Activated effector memory CD4-positive, alpha-beta T cell treated with anti-CD3 and anti-CD28 coated beads, Interleukin-2, amount 50 U/mL, for 16 hours (primary cell): ENCODE measurements around the gene NPW.
"Not testable (repeated sequence)": the region's sequence is repeated elsewhere in the genome, so short reads cannot be mapped to it uniquely, and the experiment has no call there.

Source experiments
- DNase-seq: peaks from one replicate; pipeline ENCODE4 v3.0.0-alpha.2; 2020

Gene NPW

GRCh38 chr16:2002406-2003230 lies 17.0 kb upstream of the NPW start:
- no peak for DNase-seq

- no peak for DNase-seq
Observed at GRCh38 chr16:2003231-2003826, 16.3 kb upstream of the NPW start.

GRCh38 chr16:2003827-2004641 lies 15.6 kb upstream of the NPW start:
- DNase-seq, result peak; percentile 95

- no peak for DNase-seq
Observed at GRCh38 chr16:2004795-2005517, 14.6 kb upstream of the NPW start.

- DNase-seq, result no peak
Observed at GRCh38 chr16:2005646-2006045, 13.9 kb upstream of the NPW start.

GRCh38 chr16:2006317-2006716 lies 13.3 kb upstream of the NPW start:
- DNase-seq, result no peak

- no peak for DNase-seq
Observed at GRCh38 chr16:2007081-2007836, 12.3 kb upstream of the NPW start.

GRCh38 chr16:2008009-2008526 lies 11.5 kb upstream of the NPW start:
- DNase-seq, result peak; percentile 73

- DNase-seq, result peak; percentile 75
Observed at GRCh38 chr16:2008631-2009163, 10.9 kb upstream of the NPW start.

- peak; percentile 77 for DNase-seq
Observed at GRCh38 chr16:2009164-2009711, 10.3 kb upstream of the NPW start.

- peak; percentile 93 for DNase-seq
Observed at GRCh38 chr16:2009791-2010510, 9.6 kb upstream of the NPW start, which contains the start of gene ZNF598. TSS of gene ZNF598 (minus strand) at chr16:2009821.

GRCh38 chr16:2011726-2012125 lies 7.9 kb upstream of the NPW start:
- DNase-seq, result not testable (repeated sequence)

- no peak for DNase-seq
Observed at GRCh38 chr16:2013527-2013926, 6.1 kb upstream of the NPW start.

GRCh38 chr16:2015117-2015946 lies 4.3 kb upstream of the NPW start:
- DNase-seq, result no peak

- DNase-seq, result no peak
Observed at GRCh38 chr16:2015947-2016208, 3.7 kb upstream of the NPW start.

GRCh38 chr16:2016407-2016922 lies 3.1 kb upstream of the NPW start:
- DNase-seq, result peak; percentile 72

GRCh38 chr16:2019921-2020831 lies 591 bp downstream of the NPW start:
- DNase-seq, result no peak

GRCh38 chr16:2022723-2023091 lies 3.1 kb downstream of the NPW start:
- DNase-seq, result no peak
